Measurements from ENCODE around the gene MYH14. TPM values are rescaled to one million over a fixed set of nuclear protein-coding genes. Genes with fewer than 3 reads are reported as not detected.

The MYH14 gene
- total RNA-seq, 2 donors from 2014 or later = 2.6 to 11.1 TPM

DNA sequence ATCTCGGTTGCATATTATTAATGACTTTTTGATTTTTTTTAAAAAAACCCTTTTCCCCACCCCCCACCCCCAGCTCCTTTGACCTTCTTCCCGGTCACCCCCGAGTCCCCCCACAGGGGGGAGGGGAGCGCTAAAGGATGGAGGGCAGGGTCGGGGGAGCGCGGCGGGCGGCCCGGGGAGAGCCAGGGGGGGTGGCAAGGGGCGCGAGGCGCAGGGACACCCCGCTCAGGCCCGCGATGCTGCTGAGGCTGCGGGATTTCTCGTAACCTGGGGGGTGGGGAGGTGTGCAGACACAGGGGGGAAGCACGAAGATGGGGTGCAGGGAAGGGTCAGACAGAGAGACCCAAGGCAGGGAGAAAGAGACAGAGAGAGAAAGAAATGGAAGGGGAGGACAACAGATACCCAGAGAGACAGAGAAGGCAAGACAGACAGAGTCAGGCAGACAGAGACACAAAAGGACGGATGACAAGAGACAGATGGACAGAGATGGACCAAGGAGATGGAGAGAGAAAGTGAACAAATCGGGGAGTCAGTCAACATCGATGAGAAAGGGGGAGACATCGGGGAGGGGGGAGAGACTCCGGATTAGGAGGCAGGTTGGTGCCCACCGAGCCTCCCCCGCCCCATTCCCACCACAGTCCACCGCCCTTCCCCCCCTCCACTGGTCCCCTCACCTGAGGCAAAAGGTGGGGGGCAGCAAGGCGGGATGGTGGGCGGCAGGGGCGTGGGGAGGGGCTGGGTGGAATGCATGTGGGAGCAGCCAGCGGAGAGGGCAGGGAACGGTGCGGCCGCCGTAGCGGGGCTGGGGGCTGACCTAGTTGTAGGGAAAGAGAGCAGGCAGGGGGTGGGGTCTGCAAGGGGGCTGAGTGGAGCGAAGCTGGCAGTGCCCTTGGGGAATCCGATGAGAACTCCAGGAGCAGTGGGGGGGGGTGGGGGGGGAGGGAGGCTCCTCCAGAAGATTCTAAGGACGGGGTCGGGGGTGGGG, 111.6 kb downstream of the MYH14 start:
- Histone ChIP-seq H3K9me3 (no peaks in the 10 kb centered on the region), H3K27me3 (replicated peaks; ENCODE audit: insufficient read depth) (peaks cover 14% of the 10 kb centered on the region), H3K27ac (no peak overlapping the region), H3K4me1 (ENCODE audit: control insufficient read depth in 1 of 2, low read depth in 2 of 2) (no peaks in the 10 kb centered on the region), H3K36me3 (no peaks in the 10 kb centered on the region), H3K4me3 (no peak overlapping the region)
- no peak for ATAC-seq (ENCODE audit: insufficient number of reproducible peaks, low FRiP score, low read depth)
- no peak for TF ChIP-seq CTCF (IDR thresholded peaks at IDR 0.05)
- DNase-seq (ENCODE audit: low spot score) = no peak

DNA sequence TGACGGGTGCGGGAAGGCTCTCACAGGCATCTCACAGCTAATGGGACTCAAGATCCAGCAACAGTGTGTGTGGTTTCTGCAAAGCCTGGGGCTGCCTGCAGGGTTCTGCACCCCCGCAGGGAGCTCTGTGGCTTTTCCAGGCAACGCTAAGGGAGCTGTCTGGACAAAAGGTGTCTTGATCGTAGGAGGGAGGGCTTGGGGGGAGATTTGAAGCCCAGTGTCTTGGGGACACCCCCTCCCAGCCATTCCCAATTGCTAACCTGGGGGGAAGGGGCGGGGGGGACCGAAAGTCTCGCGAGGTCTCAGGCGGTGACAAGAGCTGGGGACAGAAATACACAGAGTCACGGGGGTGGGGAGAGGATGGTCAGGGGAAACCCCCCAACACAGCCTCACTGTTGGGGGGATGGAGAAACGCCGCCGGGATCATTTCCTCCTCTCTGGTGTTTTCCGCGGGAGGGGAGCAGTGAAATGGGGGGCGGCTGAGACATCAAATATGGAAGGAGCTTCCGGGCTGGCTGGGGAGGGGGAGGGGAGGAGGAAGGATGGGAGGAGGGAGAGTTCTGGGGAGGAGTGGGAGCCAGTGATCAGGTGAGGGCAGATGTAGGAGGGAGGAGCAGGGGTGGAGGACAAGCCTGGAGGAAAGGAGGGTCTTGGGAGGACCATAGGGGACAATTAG, 112.5 kb downstream of the MYH14 start:
- no peak for DNase-seq (ENCODE audit: low spot score)
- no peak overlapping the region for H3K4me3 ChIP-seq
- ATAC-seq (ENCODE audit: insufficient number of reproducible peaks, low FRiP score, low read depth) = no peak
- no peaks in the 10 kb centered on the region for H3K4me1 ChIP-seq (ENCODE audit: control insufficient read depth in 1 of 2, low read depth in 2 of 2)
- no peak for TF ChIP-seq CTCF (IDR thresholded peaks at IDR 0.05)
- no peak overlapping the region for H3K27ac ChIP-seq
- H3K9me3 ChIP-seq = no peaks in the 10 kb centered on the region
- H3K27me3 ChIP-seq (replicated peaks; ENCODE audit: insufficient read depth) = peaks cover 14% of the 10 kb centered on the region
- no peaks in the 10 kb centered on the region for H3K36me3 ChIP-seq

DNA sequence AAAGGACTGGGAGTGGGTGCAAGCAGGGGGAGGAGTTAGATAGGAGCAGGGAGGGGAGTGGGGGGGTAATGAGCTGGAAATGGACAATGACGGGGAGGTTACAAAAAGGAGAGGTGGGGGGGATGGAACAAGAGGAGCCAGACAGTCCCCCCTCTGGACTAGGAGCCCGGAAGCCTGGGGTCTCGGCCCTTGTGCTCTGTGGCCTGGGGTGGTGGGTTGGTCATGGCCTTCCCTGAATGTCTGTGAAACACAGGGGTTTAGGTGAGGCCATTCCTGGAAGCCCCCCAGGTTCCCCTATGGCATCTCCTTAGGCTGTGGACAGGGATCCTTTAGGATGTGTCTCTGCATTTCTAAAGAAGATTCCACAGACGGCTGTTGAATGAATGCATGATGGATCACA, 113.7 kb downstream of the MYH14 start:
- H3K4me1 ChIP-seq (ENCODE audit: control insufficient read depth in 1 of 2, low read depth in 2 of 2) = no peaks in the 10 kb centered on the region
- H3K4me3 ChIP-seq = no peak overlapping the region
- TF ChIP-seq CTCF (IDR thresholded peaks at IDR 0.05) = no peak
- H3K36me3 ChIP-seq = no peaks in the 10 kb centered on the region
- DNase-seq (ENCODE audit: low spot score) = no peak
- no peak overlapping the region for H3K27ac ChIP-seq
- peaks cover 14% of the 10 kb centered on the region for H3K27me3 ChIP-seq (replicated peaks; ENCODE audit: insufficient read depth)
- H3K9me3 ChIP-seq = no peaks in the 10 kb centered on the region
- ATAC-seq (ENCODE audit: insufficient number of reproducible peaks, low FRiP score, low read depth) = no peak

DNA sequence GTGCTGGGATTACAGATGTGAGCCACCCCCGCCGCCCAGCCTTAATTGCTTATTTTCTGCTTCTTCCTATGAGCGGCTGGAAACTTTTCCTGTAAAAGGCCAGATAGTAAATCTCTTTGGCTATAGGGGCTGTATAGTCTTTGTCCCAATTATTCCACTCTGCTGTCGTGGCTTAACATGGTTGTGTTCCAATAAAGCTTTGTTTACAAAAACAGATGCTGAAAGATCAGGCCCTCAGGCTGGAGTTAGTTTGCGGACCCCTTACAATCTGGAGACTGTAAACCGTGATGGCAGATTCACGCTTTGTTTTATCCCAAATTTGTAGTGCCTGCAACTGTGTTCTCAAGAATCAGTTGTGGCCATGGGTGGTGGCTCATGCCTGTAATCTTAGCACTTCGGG, 115.0 kb downstream of the MYH14 start:
- no peak overlapping the region for H3K4me3 ChIP-seq
- H3K4me1 ChIP-seq (ENCODE audit: control insufficient read depth in 1 of 2, low read depth in 2 of 2) = no peaks in the 10 kb centered on the region
- H3K27me3 ChIP-seq (replicated peaks; ENCODE audit: insufficient read depth) = peaks cover 9% of the 10 kb centered on the region
- TF ChIP-seq CTCF (IDR thresholded peaks at IDR 0.05) = no peak
- H3K27ac ChIP-seq = no peak overlapping the region
- no peaks in the 10 kb centered on the region for H3K9me3 ChIP-seq
- no peak for ATAC-seq (ENCODE audit: insufficient number of reproducible peaks, low FRiP score, low read depth)
- no peaks in the 10 kb centered on the region for H3K36me3 ChIP-seq
- no peak for DNase-seq (ENCODE audit: low spot score)

- H3K4me3 ChIP-seq = no peak overlapping the region
- H3K4me1 ChIP-seq (ENCODE audit: control insufficient read depth in 1 of 2, low read depth in 2 of 2) = no peaks in the 10 kb centered on the region
- no peaks in the 10 kb centered on the region for H3K9me3 ChIP-seq
- H3K36me3 ChIP-seq = no peaks in the 10 kb centered on the region
- TF ChIP-seq CTCF (IDR thresholded peaks at IDR 0.05) = no peak
- no peak overlapping the region for H3K27ac ChIP-seq
- DNase-seq (ENCODE audit: low spot score) = no peak
- no peak for ATAC-seq (ENCODE audit: insufficient number of reproducible peaks, low FRiP score, low read depth)
- H3K27me3 ChIP-seq (replicated peaks; ENCODE audit: insufficient read depth) = peaks cover 9% of the 10 kb centered on the region
Measured at GRCh38 chr19:50319156-50319555, 115.7 kb downstream of the MYH14 start.
